Upper lobe of right lung (tissue), 1 donor: ENCODE results near the gene XRN2. TPM values are rescaled to one million over a fixed set of nuclear protein-coding genes. Genes with fewer than 3 reads are reported as not detected.
"Not testable (repeated sequence)": the region's sequence is repeated elsewhere in the genome, so short reads cannot be mapped to it uniquely, and the experiment has no call there.

Experiments
- ATAC-seq: fragments of 200-7000 bp; cut with Tn5 transposase; one replicate; pipeline ENCODE4 v1.9.1; 2020; ENCODE audit warnings: mild to moderate bottlenecking, moderate library complexity
- DNase-seq: peaks from one replicate; pipeline ENCODE4 v3.0.0-alpha.2; 2020
- H3K27ac ChIP-seq: fragments of 200-600 bp; one replicate; pipeline ENCODE4 v1.8.0; 2022
- H3K27me3 ChIP-seq: fragments of 200-600 bp; one replicate; pipeline ENCODE4 v1.8.0; 2022; ENCODE audit warnings: mild to moderate bottlenecking
- H3K36me3 ChIP-seq: fragments of 200-600 bp; one replicate; pipeline ENCODE4 v1.8.0; 2022
- H3K4me1 ChIP-seq: fragments of 200-600 bp; one replicate; pipeline ENCODE4 v1.8.0; 2022
- H3K4me3 ChIP-seq: fragments of 200-600 bp; one replicate; pipeline ENCODE4 v1.8.0; 2022; ENCODE audit warnings: mild to moderate bottlenecking
- H3K9me3 ChIP-seq: fragments of 200-600 bp; one replicate; pipeline ENCODE4 v1.8.0; 2022
- intact Hi-C: fragments of 100-400 bp; cut with DNase I; formaldehyde crosslinking; loops from one replicate; pipeline ENCODE4 v1.11.0; 2022
- total RNA-seq: library from RNA; stranded (reverse); fragmentation: NEBNext Ultra II Directional; extraction: Animal tissue kit (Norgen Biotek cat#: 25700); gene quantifications from one replicate; pipeline ENCODE4 v1.2.1, GENCODE V29; 2021
- TF ChIP-seq, protein P1 (sequence below): fragments of 200-600 bp; IDR thresholded peaks from one replicate; pipeline ENCODE4 v1.8.0; 2022; ENCODE audit warnings: antibody characterized with exemption
- donor health status: DM: no; HTN: yes; CAD: no; lungs with severe emphysema.

Gene XRN2
- total RNA-seq, 1 donor from 2014 or later, result 54.9 TPM

- TF ChIP-seq, protein P1, sequence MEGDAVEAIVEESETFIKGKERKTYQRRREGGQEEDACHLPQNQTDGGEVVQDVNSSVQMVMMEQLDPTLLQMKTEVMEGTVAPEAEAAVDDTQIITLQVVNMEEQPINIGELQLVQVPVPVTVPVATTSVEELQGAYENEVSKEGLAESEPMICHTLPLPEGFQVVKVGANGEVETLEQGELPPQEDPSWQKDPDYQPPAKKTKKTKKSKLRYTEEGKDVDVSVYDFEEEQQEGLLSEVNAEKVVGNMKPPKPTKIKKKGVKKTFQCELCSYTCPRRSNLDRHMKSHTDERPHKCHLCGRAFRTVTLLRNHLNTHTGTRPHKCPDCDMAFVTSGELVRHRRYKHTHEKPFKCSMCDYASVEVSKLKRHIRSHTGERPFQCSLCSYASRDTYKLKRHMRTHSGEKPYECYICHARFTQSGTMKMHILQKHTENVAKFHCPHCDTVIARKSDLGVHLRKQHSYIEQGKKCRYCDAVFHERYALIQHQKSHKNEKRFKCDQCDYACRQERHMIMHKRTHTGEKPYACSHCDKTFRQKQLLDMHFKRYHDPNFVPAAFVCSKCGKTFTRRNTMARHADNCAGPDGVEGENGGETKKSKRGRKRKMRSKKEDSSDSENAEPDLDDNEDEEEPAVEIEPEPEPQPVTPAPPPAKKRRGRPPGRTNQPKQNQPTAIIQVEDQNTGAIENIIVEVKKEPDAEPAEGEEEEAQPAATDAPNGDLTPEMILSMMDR, result no peak
- intact Hi-C loops, result no loop called here
- Histone ChIP-seq H3K4me1 (no peaks in the 10 kb centered on the region), H3K9me3 (no peaks in the 10 kb centered on the region), H3K4me3 (no peak within 1 kb of the TSS), H3K27ac (no peak within 1 kb of the TSS), H3K36me3 (no peaks in the 10 kb centered on the region), H3K27me3 (peaks cover 100% of the 10 kb centered on the region)
- DNase-seq, result no peak
- ATAC-seq, result no peak
Measured at GRCh38 chr20:21397341-21398108, 94.4 kb downstream of the XRN2 start, which contains the start of gene NKX2-4. Gene NKX2-4 (minus strand): TSS chr20:21397526. CDS start chr20:21397399, 127 bp downstream.

DNA sequence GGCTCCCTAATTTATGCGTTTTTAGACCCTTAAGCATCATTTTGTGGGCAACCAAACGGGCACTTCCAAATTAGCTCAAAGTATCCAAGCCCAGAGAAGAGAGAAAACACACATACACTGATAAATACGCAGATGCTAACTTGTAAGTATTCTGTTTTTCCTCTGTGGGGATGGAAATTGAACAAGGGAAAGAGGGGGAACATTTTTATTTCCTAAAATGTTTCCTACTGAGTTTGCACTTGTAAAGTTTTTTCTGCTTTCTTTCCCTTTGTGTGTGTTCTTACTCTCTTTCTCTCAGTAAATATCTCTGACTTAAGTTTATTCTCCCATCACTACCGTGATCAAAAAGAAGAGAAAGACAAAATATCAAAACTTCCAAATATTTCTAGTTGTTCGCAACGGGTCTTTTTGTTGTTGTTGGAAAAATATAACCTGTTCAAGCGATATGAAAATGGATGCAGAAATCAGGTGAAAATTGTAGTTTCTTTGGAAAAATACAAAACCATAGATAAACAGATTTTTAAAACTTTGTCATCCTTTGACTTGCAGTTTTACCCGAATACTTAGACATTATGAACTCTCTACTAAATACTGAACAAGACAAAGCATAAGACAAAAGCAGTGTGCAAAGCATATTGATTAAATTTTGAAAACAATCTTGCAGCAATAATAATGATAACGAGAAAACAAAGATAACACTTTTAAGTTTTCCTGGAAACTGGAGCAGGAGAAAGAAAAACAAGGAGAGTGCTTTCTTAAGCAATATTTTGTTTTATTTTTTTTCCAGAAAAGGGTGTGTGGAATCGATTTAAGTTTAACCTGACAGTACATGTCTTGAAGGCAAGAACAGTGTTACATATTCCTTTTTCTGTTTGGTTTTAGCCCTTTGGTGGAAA is 95.2 kb downstream of the XRN2 start:
- TF ChIP-seq, protein P1, result no peak
- H3K9me3 ChIP-seq, result no peaks in the 10 kb centered on the region
- ATAC-seq, result no peak
- no peak overlapping the region for H3K4me3 ChIP-seq
- H3K4me1 ChIP-seq, result no peaks in the 10 kb centered on the region
- H3K27ac ChIP-seq, result no peak overlapping the region
- H3K27me3 ChIP-seq, result peaks cover 100% of the 10 kb centered on the region
- no peaks in the 10 kb centered on the region for H3K36me3 ChIP-seq
- no peak for DNase-seq
- intact Hi-C loops, result no loop called here

GRCh38 chr20:21399005-21399475 is 95.9 kb downstream of the XRN2 start:
- H3K4me1 ChIP-seq, result no peaks in the 10 kb centered on the region
- DNase-seq, result no peak
- intact Hi-C loops, result no loop called here
- TF ChIP-seq, protein P1, result no peak
- no peaks in the 10 kb centered on the region for H3K36me3 ChIP-seq
- no peak overlapping the region for H3K4me3 ChIP-seq
- H3K27me3 ChIP-seq, result peaks cover 100% of the 10 kb centered on the region
- H3K9me3 ChIP-seq, result no peaks in the 10 kb centered on the region
- ATAC-seq, result no peak
- H3K27ac ChIP-seq, result no peak overlapping the region

- no peaks in the 10 kb centered on the region for H3K4me1 ChIP-seq
- TF ChIP-seq, protein P1, result no peak
- H3K9me3 ChIP-seq, result no peaks in the 10 kb centered on the region
- DNase-seq (no peak), ATAC-seq (no peak)
- intact Hi-C loops, result no loop called here
- no peaks in the 10 kb centered on the region for H3K36me3 ChIP-seq
- no peak overlapping the region for H3K4me3 ChIP-seq
- no peak overlapping the region for H3K27ac ChIP-seq
- H3K27me3 ChIP-seq, result peaks cover 14% of the 10 kb centered on the region
Measured at GRCh38 chr20:21411725-21412124, 108.6 kb downstream of the XRN2 start.

- H3K4me1 ChIP-seq, H3K4me3 ChIP-seq, H3K36me3 ChIP-seq, DNase-seq, H3K27ac ChIP-seq, H3K27me3 ChIP-seq, intact Hi-C loops, ATAC-seq, H3K9me3 ChIP-seq: not testable (repeated sequence)
Measured at GRCh38 chr20:21413996-21414395, 110.9 kb downstream of the XRN2 start.

DNA sequence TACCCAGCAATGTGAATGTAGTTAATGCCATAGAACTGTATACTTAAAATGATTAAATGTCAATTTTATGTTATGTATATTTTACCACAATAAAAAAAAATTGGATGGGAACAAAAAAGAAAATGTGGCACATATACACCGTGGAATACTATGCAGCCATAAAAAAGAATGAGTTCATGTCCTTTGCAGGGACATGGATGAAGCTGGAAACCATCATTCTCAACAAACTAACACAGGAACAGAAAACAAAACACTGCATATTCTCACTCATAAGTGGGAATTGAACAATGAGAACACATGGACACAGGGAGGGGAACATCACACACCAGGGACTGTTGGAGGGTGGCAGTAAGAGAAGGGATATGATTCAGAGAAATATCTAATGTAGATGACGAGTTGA is 116.0 kb downstream of the XRN2 start:
- H3K9me3 ChIP-seq, H3K27ac ChIP-seq, H3K36me3 ChIP-seq, H3K27me3 ChIP-seq, H3K4me1 ChIP-seq, intact Hi-C loops, H3K4me3 ChIP-seq, ATAC-seq, DNase-seq: not testable (repeated sequence)
